Erythroblast (primary cell): ENCODE data around the gene TSPAN6.

Experiments
- DNase-seq, 2 experiments: peaks; one replicate each; lab custom pipeline; 2025; lab: John Stamatoyannopoulos, UW
- GATA1 ChIP-seq: IDR thresholded peaks from 2 replicates; pipeline ENCODE4 v1.6.1; 2011; ENCODE audit warnings: low read depth, mild to moderate bottlenecking, control low read depth, low read length, moderate library complexity
- POLR2A ChIP-seq: IDR thresholded peaks from 2 replicates; pipeline ENCODE4 v1.6.1; 2011; ENCODE audit warnings: mild to moderate bottlenecking, low read length

The TSPAN6 gene

GRCh38 chrX:100635989-100636320 lies 651 bp downstream of the TSPAN6 start:
- DNase-seq, result no peak
- no peak for TF ChIP-seq GATA1

- TF ChIP-seq POLR2A, result no peak
- TF ChIP-seq GATA1, result no peak
- no peak for DNase-seq
Measured at GRCh38 chrX:100635040-100635439, 1.6 kb downstream of the TSPAN6 start.

DNA sequence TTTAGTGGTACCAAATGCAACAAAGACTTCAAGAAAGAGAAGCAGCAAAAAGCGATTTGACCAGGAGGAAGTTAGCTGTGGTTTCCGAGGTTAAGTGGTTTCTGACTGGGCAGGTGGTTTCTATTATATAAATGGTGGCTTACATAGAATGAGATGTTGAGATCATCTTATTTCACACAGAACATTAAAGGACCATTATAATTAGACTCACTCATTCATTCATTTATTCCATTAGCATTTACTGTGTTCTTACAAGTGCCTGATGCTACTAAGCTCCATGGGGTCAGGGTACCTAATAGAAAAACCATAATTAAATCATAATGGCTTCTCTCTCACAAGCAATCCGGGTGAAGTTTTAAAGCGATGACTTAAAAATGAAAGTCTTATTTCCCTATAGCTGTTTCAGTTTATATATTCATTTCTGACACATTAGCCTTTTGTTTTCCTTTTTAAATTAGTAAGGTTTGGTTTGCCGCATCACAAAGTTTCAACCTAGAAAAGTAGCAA lies 10.6 kb downstream of the TSPAN6 start:
- no peak for DNase-seq

GRCh38 chrX:100623001-100623400 lies 13.6 kb downstream of the TSPAN6 start:
- TF ChIP-seq POLR2A, result no peak
- no peak for TF ChIP-seq GATA1
- no peak for DNase-seq

More for the DNA sequence above, 10.6 kb downstream of the TSPAN6 start:
- no peak for TF ChIP-seq POLR2A
- TF ChIP-seq GATA1, result no peak

- DNase-seq, result peak; percentile 7 to 17
- no peak for TF ChIP-seq GATA1
- no peak for TF ChIP-seq POLR2A
Measured at GRCh38 chrX:100615005-100615404, 21.6 kb downstream of the TSPAN6 start.

DNA sequence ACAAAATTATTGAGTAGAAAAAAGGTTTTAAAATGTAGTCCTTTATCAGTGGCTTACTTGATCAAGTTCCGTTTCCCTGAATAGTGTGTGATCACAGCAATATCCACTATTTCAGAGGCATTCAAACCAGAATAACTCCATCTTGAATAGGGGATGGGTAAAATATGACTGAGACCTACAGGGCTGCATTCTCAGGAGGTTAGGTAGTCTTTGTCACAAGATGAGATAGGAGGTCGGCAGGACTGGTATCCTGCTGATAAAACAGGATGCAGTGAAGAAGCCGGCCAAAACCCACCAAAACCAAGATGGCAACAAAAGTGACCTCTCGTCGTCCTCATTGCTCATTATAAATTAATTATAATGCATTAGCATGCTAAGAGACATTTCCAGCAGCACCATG lies 24.7 kb downstream of the TSPAN6 start:
- no peak for DNase-seq
- TF ChIP-seq GATA1 (no peak), POLR2A (no peak)

GRCh38 chrX:100609591-100609990 lies 27.0 kb downstream of the TSPAN6 start:
- no peak for DNase-seq
- TF ChIP-seq POLR2A (no peak), GATA1 (no peak)

- no peak for DNase-seq
- TF ChIP-seq POLR2A (no peak), GATA1 (no peak)
Measured at GRCh38 chrX:100606753-100607152, 29.9 kb downstream of the TSPAN6 start.

DNA sequence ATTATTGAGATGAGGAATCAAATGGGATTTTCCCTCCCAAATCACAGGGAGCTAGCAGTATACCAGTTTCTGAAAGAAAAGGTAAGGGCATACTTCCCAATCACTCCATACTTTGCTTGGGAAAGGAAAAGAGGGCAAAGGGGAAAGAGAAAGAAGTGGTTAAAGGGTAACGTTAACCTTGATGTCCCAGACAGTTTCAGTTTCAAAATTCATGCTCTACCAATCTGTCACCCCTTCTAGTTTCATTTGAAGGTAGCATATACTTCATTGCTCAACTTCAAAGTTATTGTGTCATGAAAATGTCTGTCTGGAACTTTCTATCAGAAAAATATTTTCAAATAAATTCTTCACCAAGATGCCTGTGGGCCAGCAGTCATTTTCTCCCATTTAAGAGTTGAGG lies 35.8 kb downstream of the TSPAN6 start:
- no peak for DNase-seq
- TF ChIP-seq POLR2A (no peak), GATA1 (no peak)

GRCh38 chrX:100600340-100600739 lies 36.3 kb downstream of the TSPAN6 start:
- TF ChIP-seq GATA1 (no peak), POLR2A (no peak)
- DNase-seq, result no peak

DNA sequence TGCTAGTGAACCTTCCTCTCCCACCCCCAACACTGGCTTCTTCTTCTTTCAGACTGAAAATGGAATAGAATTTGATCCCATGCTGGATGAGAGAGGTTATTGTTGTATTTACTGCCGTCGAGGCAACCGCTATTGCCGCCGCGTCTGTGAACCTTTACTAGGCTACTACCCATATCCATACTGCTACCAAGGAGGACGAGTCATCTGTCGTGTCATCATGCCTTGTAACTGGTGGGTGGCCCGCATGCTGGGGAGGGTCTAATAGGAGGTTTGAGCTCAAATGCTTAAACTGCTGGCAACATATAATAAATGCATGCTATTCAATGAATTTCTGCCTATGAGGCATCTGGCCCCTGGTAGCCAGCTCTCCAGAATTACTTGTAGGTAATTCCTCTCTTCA lies 37.1 kb downstream of the TSPAN6 start:
- TF ChIP-seq POLR2A (no peak), GATA1 (no peak)
- DNase-seq, result no peak

- no peak for DNase-seq
- TF ChIP-seq GATA1 (no peak), POLR2A (no peak)
Measured at GRCh38 chrX:100596601-100597000, 40.0 kb downstream of the TSPAN6 start.

GRCh38 chrX:100593581-100593980 lies 43.0 kb downstream of the TSPAN6 start:
- DNase-seq, result peak in 1 of 2 experiments; percentile 5
- no peak for TF ChIP-seq GATA1
- TF ChIP-seq POLR2A, result no peak

- TF ChIP-seq GATA1 (no peak), POLR2A (no peak)
- DNase-seq, result no peak
Measured at GRCh38 chrX:100593126-100593525, 43.5 kb downstream of the TSPAN6 start.

DNA sequence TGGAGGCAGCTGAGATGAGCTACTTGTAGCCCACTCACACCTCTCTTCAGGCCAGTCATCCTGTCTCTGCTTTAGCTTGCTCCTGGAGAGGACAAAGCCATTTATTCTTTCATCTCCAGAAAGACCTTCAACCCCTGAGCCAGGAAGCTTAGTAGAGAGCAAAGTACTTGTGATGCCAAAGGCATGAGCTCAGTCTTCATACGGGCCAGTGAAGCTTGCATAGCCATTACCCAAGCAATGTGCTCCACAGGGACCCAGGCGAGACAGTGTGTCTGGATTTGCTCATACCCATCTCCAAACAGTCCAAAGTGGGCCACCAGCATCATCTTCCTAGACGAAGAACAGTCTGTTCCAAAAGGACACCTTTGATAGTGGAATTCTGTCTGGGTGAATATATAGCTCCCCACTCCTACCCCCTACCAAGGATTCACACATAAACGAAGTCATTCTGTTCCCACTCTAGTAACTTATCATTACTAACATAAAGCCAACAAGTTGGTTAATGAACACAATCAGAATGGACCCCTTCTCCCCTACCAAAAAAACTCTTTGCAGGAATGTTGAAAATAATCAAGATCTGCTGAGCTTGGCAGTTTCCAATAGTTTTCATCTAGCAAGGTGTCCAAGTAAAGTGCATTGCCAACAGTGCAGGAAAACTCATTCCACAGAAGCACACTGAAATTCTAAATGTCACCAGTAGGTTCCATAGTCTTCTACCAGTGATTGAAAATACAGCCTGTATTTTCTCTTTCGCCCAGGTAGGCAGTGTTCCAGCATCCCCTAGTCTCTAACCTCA lies 45.2 kb downstream of the TSPAN6 start:
- no peak for TF ChIP-seq GATA1
- no peak for TF ChIP-seq POLR2A
- no peak for DNase-seq
